Measurements from ENCODE around the gene EID2B.
A peak's percentile ranks its signal among the peaks of the same experiment; 100 is the strongest.

The EID2B gene

DNA sequence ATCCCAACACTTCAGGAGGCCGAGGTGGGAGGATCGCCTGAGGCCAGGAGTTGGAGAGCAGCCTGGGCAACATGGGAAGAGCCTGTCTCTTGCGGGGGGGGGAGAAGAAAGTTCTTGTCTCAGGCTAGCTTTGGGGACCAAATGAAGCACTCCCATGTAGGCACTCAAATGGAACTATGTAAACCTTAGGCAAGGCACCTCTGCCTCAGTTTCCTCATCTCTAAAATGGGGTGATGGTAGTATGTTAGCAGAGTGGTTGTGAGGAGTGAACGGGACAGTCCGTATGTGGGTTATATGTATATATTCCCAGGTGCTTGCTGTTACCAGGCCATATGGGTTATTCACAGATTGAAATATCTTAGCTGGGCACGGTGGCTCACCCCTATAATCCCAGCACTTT, 40.4 kb downstream of the EID2B start:
- Histone ChIP-seq H4K20me1 (peaks cover 0 to 31% (median 17%) of the 10 kb centered on the region in 11 experiments; a peak in 12 of 22 replicates), H3K27ac (no peak overlapping the region), H3K9ac (no peak overlapping the region), H3K4me3 (no peak overlapping the region), H3K36me3 (peaks cover 48 to 61% (median 53%) of the 10 kb centered on the region in 11 experiments), H3K4me2 (no peak overlapping the region), H3K9me3 (replicated peaks in 1 of 11) (no peaks in the 10 kb centered on the region), H3K4me1 (peaks cover 0 to 14% (median under 1%) of the 10 kb centered on the region in 10 experiments; a peak in 11 of 20 replicates), H3K27me3 (no peaks in the 10 kb centered on the region)
- TF ChIP-seq Cebpa-rat (IDR thresholded peaks at IDR 0.05): no peak

DNA sequence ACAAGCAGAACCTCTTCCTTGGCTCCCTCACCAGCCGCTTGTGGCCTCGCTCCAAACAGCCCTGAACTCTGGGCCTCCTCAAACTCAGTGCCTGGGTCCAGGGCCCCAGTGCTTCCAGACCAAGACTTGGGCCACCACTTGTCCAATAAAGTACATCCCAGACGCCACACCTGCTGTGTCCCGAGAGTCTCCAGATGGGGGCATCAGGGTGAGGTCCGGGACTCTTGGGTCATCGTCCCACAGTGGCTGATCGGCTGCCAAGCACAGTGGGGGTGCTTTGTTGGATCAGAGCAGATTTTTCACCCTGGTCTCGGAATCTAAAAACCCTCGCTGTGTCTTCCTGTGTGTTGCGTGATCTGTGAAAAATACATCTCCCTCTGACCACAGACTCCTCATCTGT, 42.9 kb downstream of the EID2B start:
- H4K20me1 ChIP-seq: peaks cover 0 to 56% (median 39%) of the 10 kb centered on the region in 11 experiments; a peak in 15 of 22 replicates
- H3K4me1 ChIP-seq: peaks cover 0 to 7% (median 0%) of the 10 kb centered on the region in 10 experiments; a peak in 3 of 20 replicates
- no peak overlapping the region for H3K4me2 ChIP-seq
- H3K36me3 ChIP-seq: peaks cover 72 to 86% (median 77%) of the 10 kb centered on the region in 11 experiments
- no peak for TF ChIP-seq Cebpa-rat (IDR thresholded peaks at IDR 0.05)
- H3K9me3 ChIP-seq (replicated peaks in 1 of 11): no peaks in the 10 kb centered on the region
- no peak overlapping the region for H3K27ac ChIP-seq
- H3K27me3 ChIP-seq: no peaks in the 10 kb centered on the region
- no peak overlapping the region for H3K4me3 ChIP-seq
- 0 out of 22 replicates have a peak overlapping the region, but pooled peaks of 1 of the 11 experiments have one; percentile 30 for H3K9ac ChIP-seq

DNA sequence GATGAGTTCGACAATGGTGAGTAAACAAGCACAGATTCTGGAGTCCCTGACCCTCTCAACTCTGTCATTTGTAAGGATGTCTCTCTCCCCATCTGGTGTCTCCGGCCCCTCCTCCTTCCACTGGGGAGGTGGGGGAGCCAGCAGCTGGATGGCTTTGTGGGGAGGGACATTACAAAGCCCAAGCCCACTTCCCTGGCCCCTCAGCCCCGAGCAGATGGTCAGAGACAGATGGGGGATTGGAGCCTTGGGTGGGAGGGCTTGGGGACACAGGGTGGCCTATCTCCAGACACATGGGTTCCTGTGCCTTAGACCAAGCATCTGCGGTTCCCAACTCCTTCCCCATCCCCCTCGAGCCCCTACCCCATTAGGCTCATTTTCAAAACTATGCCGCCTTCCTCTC, 49.5 kb downstream of the EID2B start:
- H3K9ac ChIP-seq: peak overlapping the region in 7 of 11 experiments; percentile 1 to 46 (median 41); a peak in 7 of 22 replicates
- peaks cover 39 to 66% (median 57%) of the 10 kb centered on the region in 11 experiments for H3K36me3 ChIP-seq
- H4K20me1 ChIP-seq: peaks cover 0 to 66% (median 30%) of the 10 kb centered on the region in 11 experiments; a peak in 16 of 22 replicates

DNA sequence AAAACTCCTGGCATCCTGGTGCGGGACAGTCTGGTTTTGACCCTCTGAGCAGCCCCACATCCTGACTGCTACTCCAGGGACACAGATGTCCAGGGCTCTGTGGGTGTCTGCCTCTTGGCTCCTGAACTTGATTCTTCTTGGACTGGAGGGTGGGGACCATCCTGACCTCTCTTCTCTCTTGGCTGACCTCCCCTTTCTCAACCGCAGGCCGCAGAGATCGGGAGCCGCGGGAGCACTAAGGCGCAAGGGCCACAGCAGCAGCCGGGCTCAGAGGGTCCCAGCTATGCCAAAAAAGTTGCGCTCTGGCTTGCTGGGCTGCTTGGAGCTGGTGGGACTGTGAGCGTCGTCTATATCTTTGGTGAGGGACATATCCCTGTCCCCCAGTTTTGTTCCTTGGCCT, 51.0 kb downstream of the EID2B start:
- peak overlapping the region; percentile 79 to 98 (median 94) for H3K4me3 ChIP-seq
- no peak for TF ChIP-seq Cebpa-rat (IDR thresholded peaks at IDR 0.05)
- H3K27ac ChIP-seq: peak overlapping the region in 10 of 11 experiments; percentile 86 to 94 (median 90); a peak in 21 of 22 replicates
- peaks cover 0 to 51% (median 22%) of the 10 kb centered on the region in 11 experiments; a peak in 15 of 22 replicates for H4K20me1 ChIP-seq
- peaks cover 18 to 28% (median 23%) of the 10 kb centered on the region in 10 experiments for H3K4me1 ChIP-seq
- no peaks in the 10 kb centered on the region for H3K9me3 ChIP-seq (replicated peaks in 1 of 11)
- peak overlapping the region; percentile 94 to 98 (median 97) for H3K4me2 ChIP-seq
- H3K36me3 ChIP-seq: peaks cover 30 to 66% (median 54%) of the 10 kb centered on the region in 11 experiments
- no peaks in the 10 kb centered on the region for H3K27me3 ChIP-seq
- H3K9ac ChIP-seq: peak overlapping the region; percentile 89 to 97 (median 95)

More for the DNA sequence above, 49.5 kb downstream of the EID2B start:
- H3K27me3 ChIP-seq: no peaks in the 10 kb centered on the region
- no peak overlapping the region; a peak in 1 of 22 replicates for H3K4me2 ChIP-seq
- peaks cover 18 to 28% (median 23%) of the 10 kb centered on the region in 10 experiments for H3K4me1 ChIP-seq
- H3K9me3 ChIP-seq (replicated peaks in 1 of 11): no peaks in the 10 kb centered on the region
- no peak for TF ChIP-seq Cebpa-rat (IDR thresholded peaks at IDR 0.05)
- no peak overlapping the region for H3K4me3 ChIP-seq
- H3K27ac ChIP-seq: no peak overlapping the region

DNA sequence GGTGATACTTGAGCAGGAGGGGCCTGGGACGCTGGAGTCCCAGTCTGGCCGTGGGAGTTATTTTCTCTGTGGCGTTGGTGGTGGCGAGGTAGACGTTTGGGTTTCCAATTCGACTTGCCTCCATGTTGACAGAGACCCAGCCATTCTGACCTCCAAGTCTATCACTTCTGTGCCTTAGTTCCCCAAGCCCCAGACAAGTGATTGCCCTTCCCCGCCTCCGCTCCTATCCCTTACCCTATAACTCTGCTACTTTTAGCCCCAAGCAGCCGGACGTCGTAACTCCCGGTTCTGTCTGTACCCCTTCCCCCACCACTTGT, 51.5 kb downstream of the EID2B start:
- H3K36me3 ChIP-seq: peaks cover 30 to 66% (median 54%) of the 10 kb centered on the region in 11 experiments
- peak overlapping the region; percentile 79 to 98 (median 94) for H3K4me3 ChIP-seq
- peaks cover 0 to 46% (median 17%) of the 10 kb centered on the region in 11 experiments; a peak in 12 of 22 replicates for H4K20me1 ChIP-seq
- no peaks in the 10 kb centered on the region for H3K27me3 ChIP-seq
- peaks cover 18 to 28% (median 23%) of the 10 kb centered on the region in 10 experiments for H3K4me1 ChIP-seq
- peak overlapping the region; percentile 89 to 97 (median 95) for H3K9ac ChIP-seq
- no peaks in the 10 kb centered on the region for H3K9me3 ChIP-seq (replicated peaks in 1 of 11)
- TF ChIP-seq Cebpa-rat (IDR thresholded peaks at IDR 0.05): no peak
- H3K4me2 ChIP-seq: peak overlapping the region; percentile 94 to 98 (median 97)
- H3K27ac ChIP-seq: peak overlapping the region; percentile 78 to 94 (median 90)

All from BLaER1 treated with 17β-estradiol and CSF1 and Interleukin-3, amounts not matched to agents 10 nM and 100 nM (cell line).